Right atrium auricular region (tissue), 2 donors: ENCODE results near the gene PGAM5. TPM values are rescaled to one million over a fixed set of nuclear protein-coding genes. Genes with fewer than 3 reads are reported as not detected.

Source experiments
- DNase-seq: peaks from one replicate; pipeline ENCODE4 v3.0.0-alpha.2; 2019; ENCODE audit warnings: low spot score
- H3K27ac ChIP-seq, 2 donors: fragments of 200-600 bp; sonication (generic); 1 replicate in 1 of 2; 2 replicates in 1 of 2; pipeline ENCODE4 v1.5.1; 2016 to 2019
- H3K27me3 ChIP-seq, 2 donors: fragments of 200-600 bp; sonication (generic); one replicate each; pipeline versions ENCODE4 v1.5.1 to v1.6.0; 2017 to 2019
- H3K36me3 ChIP-seq: fragments of 200-600 bp; sonication (generic); one replicate; pipeline ENCODE4 v1.5.1; 2016
- H3K4me1 ChIP-seq, 2 donors: fragments of 200-600 bp; sonication (generic); one replicate each; pipeline versions ENCODE4 v1.5.1 to v1.6.0; 2017 to 2019
- H3K4me3 ChIP-seq, 2 donors: fragments of 200-600 bp; sonication (generic); 1 replicate in 1 of 2; 2 replicates in 1 of 2; pipeline ENCODE4 v1.5.1; 2017 to 2019; ENCODE audit warnings: mild to moderate bottlenecking in 1 of 2, moderate library complexity in 1 of 2
- H3K9me3 ChIP-seq, 2 donors: fragments of 200-600 bp; sonication (generic); one replicate each; pipeline ENCODE4 v1.5.1; 2019
- total RNA-seq, 2 donors: library from RNA; depleted of rRNA; stranded (reverse); fragments of >200 nt; gene quantifications; one replicate each; pipeline ENCODE4 v1.1.0, GENCODE V29; 2016
- TF ChIP-seq, protein P1 (sequence below), 2 donors: fragments of 200-600 bp; sonication (generic); IDR thresholded peaks; one replicate each; pipeline ENCODE4 v1.5.1; 2019; ENCODE audit warnings: antibody characterized with exemption in 2 of 2

PGAM5 gene
- total RNA-seq, 2 donors from 2014 or later: 12.8 to 20.0 TPM

DNA sequence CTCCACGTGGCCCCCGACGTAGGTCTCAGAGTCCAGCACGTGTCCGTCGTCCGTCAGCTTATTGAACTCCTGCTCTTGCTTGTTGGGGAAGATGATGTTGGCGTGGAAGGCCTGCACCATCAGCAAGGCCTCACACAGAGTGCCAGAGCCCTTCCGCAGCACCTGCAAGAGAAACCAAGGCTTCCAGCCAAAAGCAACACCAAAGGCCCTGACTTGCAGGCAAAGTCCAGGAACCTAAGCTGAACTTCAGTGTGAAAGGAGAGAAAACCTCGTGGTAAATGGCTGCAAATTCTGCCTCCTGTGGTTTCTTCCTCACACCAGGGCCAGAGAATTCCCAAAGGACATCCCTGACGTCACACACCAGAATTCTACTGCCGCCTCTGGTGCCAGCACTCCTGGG lies 38.0 kb upstream of the PGAM5 start:
- no peak overlapping the region for H3K27ac ChIP-seq
- no peak for DNase-seq
- no peaks in the 10 kb centered on the region for H3K27me3 ChIP-seq
- H3K4me1 ChIP-seq: no peaks in the 10 kb centered on the region
- no peak overlapping the region for H3K4me3 ChIP-seq
- TF ChIP-seq, protein P1, sequence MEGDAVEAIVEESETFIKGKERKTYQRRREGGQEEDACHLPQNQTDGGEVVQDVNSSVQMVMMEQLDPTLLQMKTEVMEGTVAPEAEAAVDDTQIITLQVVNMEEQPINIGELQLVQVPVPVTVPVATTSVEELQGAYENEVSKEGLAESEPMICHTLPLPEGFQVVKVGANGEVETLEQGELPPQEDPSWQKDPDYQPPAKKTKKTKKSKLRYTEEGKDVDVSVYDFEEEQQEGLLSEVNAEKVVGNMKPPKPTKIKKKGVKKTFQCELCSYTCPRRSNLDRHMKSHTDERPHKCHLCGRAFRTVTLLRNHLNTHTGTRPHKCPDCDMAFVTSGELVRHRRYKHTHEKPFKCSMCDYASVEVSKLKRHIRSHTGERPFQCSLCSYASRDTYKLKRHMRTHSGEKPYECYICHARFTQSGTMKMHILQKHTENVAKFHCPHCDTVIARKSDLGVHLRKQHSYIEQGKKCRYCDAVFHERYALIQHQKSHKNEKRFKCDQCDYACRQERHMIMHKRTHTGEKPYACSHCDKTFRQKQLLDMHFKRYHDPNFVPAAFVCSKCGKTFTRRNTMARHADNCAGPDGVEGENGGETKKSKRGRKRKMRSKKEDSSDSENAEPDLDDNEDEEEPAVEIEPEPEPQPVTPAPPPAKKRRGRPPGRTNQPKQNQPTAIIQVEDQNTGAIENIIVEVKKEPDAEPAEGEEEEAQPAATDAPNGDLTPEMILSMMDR (IDR thresholded peaks at IDR 0.05): no peak
- H3K36me3 ChIP-seq: peaks cover 45% of the 10 kb centered on the region
- H3K9me3 ChIP-seq: no peaks in the 10 kb centered on the region

DNA sequence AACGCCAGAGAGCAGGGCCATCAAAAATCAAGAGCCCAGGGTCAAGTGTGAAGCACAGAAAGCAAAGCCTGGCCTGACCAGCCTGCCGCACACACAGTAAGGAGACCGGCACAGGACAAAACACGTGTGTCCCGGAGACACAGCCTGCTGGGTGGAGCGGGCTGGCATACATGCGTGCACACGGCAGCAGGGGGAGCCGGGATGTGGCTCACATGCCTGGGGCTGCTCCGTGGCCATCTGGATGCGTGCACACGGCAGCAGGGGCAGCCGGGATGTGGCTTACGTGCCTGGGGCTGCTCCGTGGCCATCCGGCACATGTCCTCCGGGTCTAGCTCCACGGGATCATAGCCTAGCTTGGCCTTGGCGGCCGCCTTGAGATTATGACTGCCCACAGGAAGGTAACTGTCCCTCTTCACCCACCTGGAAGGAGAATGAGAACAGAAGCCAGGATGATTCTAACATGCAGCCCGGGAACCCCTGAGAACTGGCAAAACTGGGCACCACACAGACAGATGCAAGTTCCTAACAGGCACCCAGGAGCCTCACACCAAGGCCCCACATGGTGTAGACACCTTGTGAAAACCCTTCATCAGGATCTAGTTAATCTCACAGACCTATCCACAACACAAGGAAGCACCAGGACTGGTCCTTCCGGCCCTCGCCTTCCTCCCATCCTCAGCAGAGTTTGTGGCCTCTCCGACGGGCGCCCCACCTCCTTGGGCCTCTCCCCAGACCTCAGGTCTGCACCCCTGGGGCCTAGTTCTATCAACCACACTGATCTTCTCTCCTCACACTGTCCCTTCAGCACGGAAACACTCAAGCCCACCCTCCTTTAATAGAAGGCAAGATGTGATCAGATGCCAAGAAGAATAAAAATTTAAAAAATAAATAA lies 37.1 kb upstream of the PGAM5 start:
- H3K4me1 ChIP-seq: no peaks in the 10 kb centered on the region
- TF ChIP-seq, protein P1 (IDR thresholded peaks at IDR 0.05): no peak
- no peak overlapping the region for H3K27ac ChIP-seq
- no peak for DNase-seq
- H3K9me3 ChIP-seq: no peaks in the 10 kb centered on the region
- no peaks in the 10 kb centered on the region for H3K27me3 ChIP-seq
- peaks cover 37% of the 10 kb centered on the region for H3K36me3 ChIP-seq
- H3K4me3 ChIP-seq: no peak overlapping the region

DNA sequence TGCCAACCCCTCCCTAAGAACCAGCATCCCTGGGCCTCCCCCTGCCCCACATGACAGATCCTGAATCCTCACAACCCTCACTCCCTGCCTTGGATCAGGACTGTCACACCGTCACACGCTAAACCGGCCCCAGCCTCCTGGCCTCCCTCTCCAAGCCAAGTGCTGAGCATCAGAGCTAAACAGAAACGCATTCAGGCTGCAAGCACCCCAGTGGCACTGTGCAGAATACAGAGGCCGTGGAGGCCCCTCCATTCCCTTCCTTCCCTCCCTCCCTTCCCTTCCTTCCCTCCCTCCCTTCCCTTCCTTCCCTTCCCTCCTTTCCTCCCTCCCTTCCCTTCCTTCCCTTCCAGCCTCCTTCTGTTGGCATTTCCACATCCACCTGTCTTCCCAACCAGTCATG lies 36.1 kb upstream of the PGAM5 start:
- TF ChIP-seq, protein P1 (IDR thresholded peaks at IDR 0.05): no peak
- Histone ChIP-seq H3K4me1 (no peaks in the 10 kb centered on the region), H3K4me3 (no peak overlapping the region), H3K27me3 (no peaks in the 10 kb centered on the region), H3K9me3 (no peaks in the 10 kb centered on the region), H3K36me3 (peaks cover 36% of the 10 kb centered on the region), H3K27ac (no peak overlapping the region)
- no peak for DNase-seq

DNA sequence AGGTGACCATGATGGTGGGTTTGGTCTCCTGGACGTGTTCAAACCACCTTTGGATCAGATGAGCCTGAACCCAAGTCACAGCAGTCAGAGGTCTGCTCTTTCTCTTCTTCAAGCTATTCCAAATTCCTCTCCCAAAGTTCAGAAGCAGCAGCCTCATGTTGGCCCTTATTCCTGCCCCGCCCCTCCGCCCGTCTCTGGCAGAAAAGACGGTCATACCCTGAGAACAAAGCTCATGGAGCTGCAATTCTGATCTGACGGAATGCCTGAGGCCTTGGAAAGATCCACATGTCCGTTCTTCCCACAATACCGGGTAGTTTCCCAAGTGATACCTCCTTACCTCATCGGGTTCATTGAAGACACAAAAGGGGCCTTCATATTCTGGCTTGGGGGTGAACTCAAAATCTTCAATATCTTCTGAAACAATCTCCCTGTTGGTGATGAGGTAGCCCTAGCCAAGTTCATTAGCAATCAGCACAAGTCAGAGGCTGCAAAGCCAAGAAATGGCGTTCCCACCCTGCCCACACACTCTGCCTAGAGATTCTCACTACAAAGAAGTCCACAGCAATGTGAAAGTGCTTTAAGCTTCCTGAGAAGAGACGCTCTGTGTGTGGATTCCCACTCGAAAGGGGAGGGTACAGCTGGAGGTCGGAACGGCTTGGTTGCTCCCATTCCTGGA lies 34.7 kb upstream of the PGAM5 start:
- H3K9me3 ChIP-seq: no peaks in the 10 kb centered on the region
- DNase-seq: no peak
- no peaks in the 10 kb centered on the region for H3K4me1 ChIP-seq
- H3K36me3 ChIP-seq: peaks cover 36% of the 10 kb centered on the region
- H3K27ac ChIP-seq: no peak overlapping the region
- H3K4me3 ChIP-seq: no peak overlapping the region
- H3K27me3 ChIP-seq: no peaks in the 10 kb centered on the region
- TF ChIP-seq, protein P1 (IDR thresholded peaks at IDR 0.05): no peak

DNA sequence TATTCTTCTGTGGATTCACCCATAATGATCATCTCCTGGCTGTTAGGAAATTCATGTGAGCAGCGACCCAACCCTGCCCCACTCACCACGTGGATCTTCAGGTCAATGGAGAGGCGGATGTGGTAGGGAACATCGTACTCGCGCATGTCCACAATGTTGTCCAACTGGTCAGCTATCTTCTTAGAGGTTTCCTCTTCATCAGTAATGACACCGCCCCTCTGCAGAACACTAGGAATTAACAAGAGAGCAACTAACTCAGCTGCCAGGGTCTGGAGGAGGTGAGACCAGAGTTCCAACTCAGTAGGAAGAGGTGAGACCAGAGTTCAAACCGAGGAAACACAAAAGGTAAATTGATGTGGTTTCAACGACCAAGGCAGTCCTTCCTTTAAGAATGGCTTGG lies 33.1 kb upstream of the PGAM5 start:
- H3K27ac ChIP-seq: no peak overlapping the region
- H3K4me3 ChIP-seq: no peak overlapping the region
- peaks cover 28% of the 10 kb centered on the region for H3K36me3 ChIP-seq
- no peak for DNase-seq
- no peaks in the 10 kb centered on the region for H3K4me1 ChIP-seq
- TF ChIP-seq, protein P1 (IDR thresholded peaks at IDR 0.05): no peak
- H3K27me3 ChIP-seq: no peaks in the 10 kb centered on the region
- no peaks in the 10 kb centered on the region for H3K9me3 ChIP-seq
